HFFc6 (cell line): ENCODE measurements around the gene LRRTM2. TPM values are rescaled to one million over a fixed set of nuclear protein-coding genes. Genes with fewer than 3 reads are reported as not detected.
"Not testable (repeated sequence)": the region's sequence is repeated elsewhere in the genome, so short reads cannot be mapped to it uniquely, and the experiment has no call there.

Source experiments
- DNase-seq: peaks from one replicate; pipeline ENCODE4 v3.0.0-alpha.2; 2018
- H3K27ac Mint-ChIP-seq: 2 replicates; pipeline ENCODE4 v1.8.0; 2020; ENCODE audit warnings: mild to moderate bottlenecking, mixed read lengths
- H3K27me3 Mint-ChIP-seq: 2 replicates; pipeline ENCODE4 v1.8.0; 2021; ENCODE audit warnings: mild to moderate bottlenecking, moderate library complexity, mixed read lengths; ENCODE audit not compliant: insufficient read depth
- H3K36me3 Mint-ChIP-seq: 2 replicates; pipeline ENCODE4 v1.8.0; 2021; ENCODE audit warnings: low read depth, mixed read lengths
- H3K4me1 Mint-ChIP-seq: 2 replicates; pipeline ENCODE4 v1.8.0; 2020; ENCODE audit warnings: low read depth, mixed read lengths
- H3K4me3 Mint-ChIP-seq: 2 replicates; pipeline ENCODE4 v1.8.0; 2020; ENCODE audit warnings: mild to moderate bottlenecking, moderate library complexity, mixed read lengths
- H3K9me3 Mint-ChIP-seq: 2 replicates; pipeline ENCODE4 v1.8.0; 2020; ENCODE audit warnings: mild to moderate bottlenecking, mixed read lengths
- total RNA-seq, 6 experiments: library from RNA; stranded (reverse); fragmentation: NEBNext Ultra II Directional; extraction: Animal tissue kit (Norgen Biotek cat#: 25700); gene quantifications; 2 replicates in 1 of 6; 3 replicates in 5 of 6; pipeline ENCODE4 v1.2.3, GENCODE V29; 2021
- TF ChIP-seq, protein P1 (sequence below): fragments of 200-600 bp; sonication (generic); IDR thresholded peaks from 2 replicates; pipeline ENCODE4 v1.5.0; 2021; ENCODE audit warnings: antibody characterized with exemption, mild to moderate bottlenecking

LRRTM2 gene
- total RNA-seq, 6 experiments from 2014 or later, result 0.20 to 1.0 (median 0.25) TPM

- Mint-ChIP-seq H3K4me1 (peaks cover 47% of the 10 kb centered on the region), H3K36me3 (peaks cover 8% of the 10 kb centered on the region), H3K9me3 (no peaks in the 10 kb centered on the region), H3K27ac (no peak overlapping the region; the same call in 1 of the 2 replicates), H3K4me3 (no peak overlapping the region), H3K27me3 (no peaks in the 10 kb centered on the region)
- TF ChIP-seq, protein P1, sequence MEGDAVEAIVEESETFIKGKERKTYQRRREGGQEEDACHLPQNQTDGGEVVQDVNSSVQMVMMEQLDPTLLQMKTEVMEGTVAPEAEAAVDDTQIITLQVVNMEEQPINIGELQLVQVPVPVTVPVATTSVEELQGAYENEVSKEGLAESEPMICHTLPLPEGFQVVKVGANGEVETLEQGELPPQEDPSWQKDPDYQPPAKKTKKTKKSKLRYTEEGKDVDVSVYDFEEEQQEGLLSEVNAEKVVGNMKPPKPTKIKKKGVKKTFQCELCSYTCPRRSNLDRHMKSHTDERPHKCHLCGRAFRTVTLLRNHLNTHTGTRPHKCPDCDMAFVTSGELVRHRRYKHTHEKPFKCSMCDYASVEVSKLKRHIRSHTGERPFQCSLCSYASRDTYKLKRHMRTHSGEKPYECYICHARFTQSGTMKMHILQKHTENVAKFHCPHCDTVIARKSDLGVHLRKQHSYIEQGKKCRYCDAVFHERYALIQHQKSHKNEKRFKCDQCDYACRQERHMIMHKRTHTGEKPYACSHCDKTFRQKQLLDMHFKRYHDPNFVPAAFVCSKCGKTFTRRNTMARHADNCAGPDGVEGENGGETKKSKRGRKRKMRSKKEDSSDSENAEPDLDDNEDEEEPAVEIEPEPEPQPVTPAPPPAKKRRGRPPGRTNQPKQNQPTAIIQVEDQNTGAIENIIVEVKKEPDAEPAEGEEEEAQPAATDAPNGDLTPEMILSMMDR, result no peak
- no peak for DNase-seq
Observed at GRCh38 chr5:138840103-138840502, 35.0 kb downstream of the LRRTM2 start.

- peaks cover 35% of the 10 kb centered on the region for H3K4me1 Mint-ChIP-seq
- no peak overlapping the region for H3K4me3 Mint-ChIP-seq
- peaks cover 19% of the 10 kb centered on the region for H3K36me3 Mint-ChIP-seq
- no peak for DNase-seq
- no peaks in the 10 kb centered on the region for H3K27me3 Mint-ChIP-seq
- H3K27ac Mint-ChIP-seq, result no peak overlapping the region
- TF ChIP-seq, protein P1, result no peak
- no peaks in the 10 kb centered on the region for H3K9me3 Mint-ChIP-seq
Observed at GRCh38 chr5:138837160-138837559, 38.0 kb downstream of the LRRTM2 start.

GRCh38 chr5:138834853-138835252 lies 40.3 kb downstream of the LRRTM2 start:
- Mint-ChIP-seq H3K4me1 (peaks cover 52% of the 10 kb centered on the region), H3K36me3 (peaks cover 16% of the 10 kb centered on the region; the same call in 1 of the 2 replicates)
- not testable (repeated sequence) for H3K27me3 Mint-ChIP-seq, H3K27ac Mint-ChIP-seq, H3K9me3 Mint-ChIP-seq, DNase-seq, H3K4me3 Mint-ChIP-seq

GRCh38 chr5:138833726-138834480 lies 41.2 kb downstream of the LRRTM2 start:
- no peak overlapping the region for H3K27ac Mint-ChIP-seq
- DNase-seq, result no peak
- H3K9me3 Mint-ChIP-seq, result no peaks in the 10 kb centered on the region
- H3K4me3 Mint-ChIP-seq, result no peak overlapping the region
- H3K4me1 Mint-ChIP-seq, result peaks cover 50% of the 10 kb centered on the region
- TF ChIP-seq, protein P1, result no peak
- no peaks in the 10 kb centered on the region for H3K27me3 Mint-ChIP-seq
- H3K36me3 Mint-ChIP-seq, result peaks cover 22% of the 10 kb centered on the region

- no peak for DNase-seq
- H3K9me3 Mint-ChIP-seq, result no peaks in the 10 kb centered on the region
- H3K4me3 Mint-ChIP-seq, result no peak overlapping the region
- peaks cover 53% of the 10 kb centered on the region for H3K4me1 Mint-ChIP-seq
- TF ChIP-seq, protein P1, result no peak
- peaks cover 31% of the 10 kb centered on the region for H3K36me3 Mint-ChIP-seq
- H3K27me3 Mint-ChIP-seq, result no peaks in the 10 kb centered on the region
- H3K27ac Mint-ChIP-seq, result no peak overlapping the region
Observed at GRCh38 chr5:138833080-138833479, 42.1 kb downstream of the LRRTM2 start.

GRCh38 chr5:138832218-138832617 lies 42.9 kb downstream of the LRRTM2 start:
- TF ChIP-seq, protein P1, result no peak
- Mint-ChIP-seq H3K27me3 (no peaks in the 10 kb centered on the region), H3K27ac (no peak overlapping the region), H3K36me3 (peaks cover 39% of the 10 kb centered on the region), H3K4me1 (peaks cover 53% of the 10 kb centered on the region), H3K9me3 (no peaks in the 10 kb centered on the region), H3K4me3 (no peak overlapping the region)
- DNase-seq, result peak; percentile 17
